ENCODE results near the gene SYNJ2BP.

SYNJ2BP gene

DNA sequence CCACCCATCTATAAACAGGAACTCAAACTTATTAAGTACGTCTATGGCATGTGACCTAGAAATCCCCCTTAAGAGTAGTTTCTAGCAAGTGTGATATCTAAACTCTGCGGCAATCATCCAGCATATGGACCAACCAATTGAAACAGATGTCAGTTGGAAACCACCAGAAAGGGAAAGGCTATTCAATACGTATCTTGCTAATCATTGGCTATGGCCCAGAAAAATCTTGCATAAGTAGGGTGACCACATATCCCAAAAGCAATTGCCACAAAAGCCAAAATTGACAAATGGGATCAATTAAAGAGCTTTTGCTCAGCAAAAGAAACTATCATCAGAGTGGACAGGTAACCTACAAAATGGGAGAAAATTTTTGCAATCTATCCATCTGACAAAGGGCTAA lies 24.2 kb downstream of the SYNJ2BP start:
- Histone ChIP-seq H3K36me3 (ENCODE audit: control insufficient read depth in 2 of 2, insufficient read depth in 2 of 2, low read length in 2 of 2) (peaks cover 2 to 4% of the 10 kb centered on the region in 2 donors), H3K9ac (ENCODE audit: low read length in 2 of 2) (no peak overlapping the region), H3K4me3 (ENCODE audit: low read length in 2 of 2) (no peak overlapping the region), H3K9me3 (ENCODE audit: control insufficient read depth in 2 of 2, low read length in 2 of 2) (no peaks in the 10 kb centered on the region), H3K27ac (ENCODE audit: low read length) (no peak overlapping the region), H3K27me3 (ENCODE audit: control insufficient read depth in 1 of 2, insufficient read depth in 2 of 2, low read length in 2 of 2) (no peaks in the 10 kb centered on the region), H3K4me1 (ENCODE audit: control insufficient read depth, insufficient read depth, low read length) (no peaks in the 10 kb centered on the region)

DNA sequence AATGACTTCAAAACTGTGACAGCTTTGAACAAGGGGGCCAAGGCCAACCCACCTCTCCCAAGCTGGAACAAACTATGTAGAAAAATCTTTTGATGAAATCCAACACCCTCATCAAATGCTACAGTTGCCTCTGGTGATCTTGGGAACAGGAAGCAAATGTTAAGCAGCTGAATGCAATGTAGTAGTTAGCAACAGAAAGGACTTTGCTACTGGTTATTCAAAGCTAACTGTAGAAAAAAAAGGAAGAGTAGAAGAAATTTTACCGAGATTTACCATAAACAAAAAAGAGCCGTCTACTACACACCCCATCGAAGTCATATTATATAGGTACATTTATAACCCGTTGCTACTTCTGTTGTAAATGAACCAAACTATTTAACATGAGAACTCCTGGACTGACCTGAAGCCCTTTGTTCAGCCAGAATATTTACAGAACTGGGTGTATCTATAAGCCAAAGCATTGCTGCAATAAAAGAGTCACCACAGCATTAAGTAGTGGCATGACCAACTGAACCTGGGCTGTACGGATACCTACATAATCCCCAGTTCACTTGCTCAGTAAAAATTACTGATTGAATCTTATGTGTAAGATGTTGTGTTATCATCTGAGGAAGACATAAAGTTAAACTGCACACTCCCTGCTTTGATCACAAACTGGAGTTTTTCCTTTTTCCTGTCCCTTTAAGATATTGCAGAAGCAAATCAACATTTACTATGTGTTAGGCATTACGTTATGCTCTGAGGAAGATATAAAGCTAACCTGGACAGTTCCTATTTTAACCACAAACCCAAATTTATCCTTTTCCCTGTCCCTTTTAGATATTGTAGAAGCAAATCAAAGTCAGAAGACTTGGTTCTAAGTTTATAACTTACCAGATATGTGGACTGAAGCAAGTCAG lies 25.1 kb downstream of the SYNJ2BP start:
- Histone ChIP-seq H3K9ac (ENCODE audit: low read length in 2 of 2) (no peak overlapping the region), H3K27ac (ENCODE audit: low read length) (no peak overlapping the region)

DNA sequence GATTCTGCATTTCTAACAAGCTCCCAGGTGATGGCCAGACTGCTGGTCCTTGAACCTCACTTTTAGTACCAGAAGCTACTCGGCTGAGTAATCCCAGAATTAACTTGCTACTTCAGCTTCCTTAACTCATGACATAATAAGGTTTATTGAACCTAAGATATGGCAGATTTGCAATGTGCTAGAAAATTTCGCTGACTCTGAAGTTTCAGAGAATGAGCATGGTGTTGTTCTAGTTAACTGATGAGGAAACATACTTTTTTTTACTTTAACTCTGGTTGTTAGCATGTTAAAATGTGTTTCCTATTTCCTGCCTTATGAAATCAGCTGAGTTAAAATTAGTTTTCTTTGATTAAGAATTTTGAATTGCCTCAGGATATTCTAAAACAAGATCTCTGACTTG lies 34.4 kb downstream of the SYNJ2BP start:
- Histone ChIP-seq H3K9me3 (ENCODE audit: control insufficient read depth in 2 of 2, low read length in 2 of 2) (no peaks in the 10 kb centered on the region), H3K36me3 (ENCODE audit: control insufficient read depth in 2 of 2, insufficient read depth in 2 of 2, low read length in 2 of 2) (peaks cover 3 to 4% of the 10 kb centered on the region in 2 donors), H3K4me1 (ENCODE audit: control insufficient read depth, insufficient read depth, low read length) (no peaks in the 10 kb centered on the region), H3K9ac (ENCODE audit: low read length in 2 of 2) (no peak overlapping the region), H3K27ac (ENCODE audit: low read length) (no peak overlapping the region), H3K4me3 (ENCODE audit: low read length in 2 of 2) (no peak overlapping the region), H3K27me3 (ENCODE audit: control insufficient read depth in 1 of 2, insufficient read depth in 2 of 2, low read length in 2 of 2) (no peaks in the 10 kb centered on the region)

More for the DNA sequence above, 25.1 kb downstream of the SYNJ2BP start:
- no peaks in the 10 kb centered on the region for H3K4me1 ChIP-seq (ENCODE audit: control insufficient read depth, insufficient read depth, low read length)
- no peaks in the 10 kb centered on the region for H3K27me3 ChIP-seq (ENCODE audit: control insufficient read depth in 1 of 2, insufficient read depth in 2 of 2, low read length in 2 of 2)
- H3K36me3 ChIP-seq (ENCODE audit: control insufficient read depth in 2 of 2, insufficient read depth in 2 of 2, low read length in 2 of 2): peaks cover 2 to 3% of the 10 kb centered on the region in 2 donors
- H3K4me3 ChIP-seq (ENCODE audit: low read length in 2 of 2): no peak overlapping the region
- no peaks in the 10 kb centered on the region for H3K9me3 ChIP-seq (ENCODE audit: control insufficient read depth in 2 of 2, low read length in 2 of 2)

DNA sequence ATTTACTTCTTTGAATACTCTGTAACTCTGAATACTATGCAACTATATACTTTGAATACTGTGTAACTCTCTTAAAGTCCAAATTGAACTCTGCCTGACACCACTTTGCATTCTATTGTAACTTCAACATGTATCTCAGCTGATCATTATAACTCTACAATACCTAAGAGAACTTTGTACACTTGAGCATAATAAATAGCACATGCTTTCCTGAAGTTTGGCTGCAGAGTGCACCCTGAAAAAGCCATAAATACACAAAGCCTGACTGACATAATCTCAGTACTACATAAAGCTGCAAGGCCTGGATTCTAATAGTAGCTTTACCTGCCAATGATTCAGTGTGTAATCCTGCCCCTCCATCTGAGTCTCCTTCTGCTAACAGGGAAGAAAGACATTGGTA lies 36.1 kb downstream of the SYNJ2BP start:
- no peaks in the 10 kb centered on the region for H3K4me1 ChIP-seq (ENCODE audit: control insufficient read depth, insufficient read depth, low read length)
- H3K36me3 ChIP-seq (ENCODE audit: control insufficient read depth in 2 of 2, insufficient read depth in 2 of 2, low read length in 2 of 2): no peaks in the 10 kb centered on the region
- H3K9ac ChIP-seq (ENCODE audit: low read length in 2 of 2): no peak overlapping the region
- no peak overlapping the region for H3K27ac ChIP-seq (ENCODE audit: low read length)
- no peaks in the 10 kb centered on the region for H3K9me3 ChIP-seq (ENCODE audit: control insufficient read depth in 2 of 2, low read length in 2 of 2)
- H3K27me3 ChIP-seq (ENCODE audit: control insufficient read depth in 1 of 2, insufficient read depth in 2 of 2, low read length in 2 of 2): no peaks in the 10 kb centered on the region
- no peak overlapping the region for H3K4me3 ChIP-seq (ENCODE audit: low read length in 2 of 2)

DNA sequence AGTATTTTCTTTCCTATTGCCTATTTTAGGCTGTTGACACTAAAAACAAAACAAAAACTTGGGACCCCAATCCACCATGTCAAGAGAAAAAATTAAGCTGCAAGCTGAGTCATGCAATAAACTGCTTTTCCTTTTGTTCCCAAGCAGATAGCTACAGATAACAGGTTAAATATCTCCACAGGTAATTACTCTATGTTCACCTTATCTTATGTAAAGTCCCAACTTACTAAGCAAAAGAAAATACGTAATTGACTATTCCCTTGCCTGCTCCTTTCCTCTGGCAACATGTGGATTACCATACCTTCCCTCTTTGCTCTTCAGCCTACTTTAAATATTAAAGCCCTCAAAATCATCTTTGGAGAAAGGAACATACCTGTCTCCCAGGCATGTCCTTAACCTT lies 38.2 kb downstream of the SYNJ2BP start:
- no peaks in the 10 kb centered on the region for H3K27me3 ChIP-seq (ENCODE audit: control insufficient read depth in 1 of 2, insufficient read depth in 2 of 2, low read length in 2 of 2)
- H3K27ac ChIP-seq (ENCODE audit: low read length): no peak overlapping the region
- H3K4me1 ChIP-seq (ENCODE audit: control insufficient read depth, insufficient read depth, low read length): no peaks in the 10 kb centered on the region
- no peak overlapping the region for H3K9ac ChIP-seq (ENCODE audit: low read length in 2 of 2)
- H3K9me3 ChIP-seq (ENCODE audit: control insufficient read depth in 2 of 2, low read length in 2 of 2): no peaks in the 10 kb centered on the region
- H3K4me3 ChIP-seq (ENCODE audit: low read length in 2 of 2): no peak overlapping the region
- peaks cover 0 to 2% of the 10 kb centered on the region in 2 donors for H3K36me3 ChIP-seq (ENCODE audit: control insufficient read depth in 2 of 2, insufficient read depth in 2 of 2, low read length in 2 of 2)

All from stomach smooth muscle (tissue), 2 donors.